Ramos (cell line): ENCODE measurements around the gene SLC38A10.

Experiments used
- in situ Hi-C: fragments of 300-500 bp; cut with MboI; formaldehyde crosslinking; loops from one replicate; pipeline ENCODE4 v1.14.3; 2022; ENCODE audit warnings: low sequenced_read_pairs; ENCODE audit not compliant: unreplicated experiment

The SLC38A10 gene

DNA sequence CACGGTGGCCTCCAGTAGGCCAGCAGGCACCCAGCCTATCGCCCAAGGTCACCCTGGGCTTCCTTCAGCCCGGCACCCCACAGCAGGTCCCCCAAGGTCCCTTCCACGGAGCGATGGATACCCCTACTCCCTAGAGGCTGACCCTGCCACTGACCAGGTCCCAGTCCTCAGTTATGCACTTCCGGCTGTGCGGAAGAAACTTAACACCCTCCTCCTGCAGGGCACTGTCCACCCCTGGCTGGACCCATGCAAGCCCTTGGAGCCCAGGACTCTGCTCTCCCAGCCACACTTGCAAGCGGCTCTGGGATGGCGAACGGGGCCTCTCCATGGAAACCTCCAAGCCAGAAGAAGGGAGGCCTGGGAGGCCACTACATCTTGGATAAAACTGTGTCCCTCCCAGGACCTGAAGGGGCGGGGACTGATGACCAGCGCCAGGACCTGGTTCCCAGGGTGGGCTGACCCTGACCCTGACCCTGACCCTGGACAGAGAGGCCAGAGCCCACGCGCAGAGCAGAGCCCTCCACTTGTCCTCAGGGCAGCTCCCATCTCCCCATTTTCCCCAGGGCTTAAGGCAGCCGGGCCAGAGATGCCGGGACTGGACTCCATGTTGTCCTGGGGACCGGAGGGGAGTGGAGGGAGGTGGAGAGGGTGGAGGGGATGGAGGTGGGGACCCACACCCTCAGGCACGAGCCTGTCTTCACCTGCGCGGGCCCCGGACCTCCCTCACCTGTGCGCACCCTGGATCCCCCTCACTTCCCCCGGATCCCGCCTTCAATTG, 73.1 kb downstream of the SLC38A10 start:
- in situ Hi-C loops, result no loop called here

DNA sequence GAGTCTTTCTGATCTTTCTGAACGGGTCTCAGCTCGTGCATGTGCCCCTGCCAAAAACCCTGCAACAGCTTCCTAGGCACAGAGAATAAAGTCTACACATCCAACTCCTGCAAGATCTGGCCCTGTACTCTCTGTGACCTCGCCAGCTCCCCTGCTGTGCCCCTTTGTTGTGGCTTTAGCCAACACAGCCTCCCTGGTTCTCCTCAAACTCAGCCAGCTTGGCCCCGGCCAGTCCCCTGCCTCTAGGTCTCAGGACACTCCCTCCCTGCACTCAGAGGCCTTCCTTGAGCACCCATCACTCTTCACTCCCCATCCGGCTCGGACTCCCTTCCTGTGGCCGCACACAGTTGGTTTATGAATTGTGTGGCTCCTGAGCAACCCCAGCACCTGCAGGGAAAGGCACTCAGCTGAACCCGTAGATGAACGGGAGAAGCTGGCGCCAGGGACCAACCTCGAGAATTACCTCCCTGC, 73.7 kb downstream of the SLC38A10 start:
- in situ Hi-C loops, result no loop called here

DNA sequence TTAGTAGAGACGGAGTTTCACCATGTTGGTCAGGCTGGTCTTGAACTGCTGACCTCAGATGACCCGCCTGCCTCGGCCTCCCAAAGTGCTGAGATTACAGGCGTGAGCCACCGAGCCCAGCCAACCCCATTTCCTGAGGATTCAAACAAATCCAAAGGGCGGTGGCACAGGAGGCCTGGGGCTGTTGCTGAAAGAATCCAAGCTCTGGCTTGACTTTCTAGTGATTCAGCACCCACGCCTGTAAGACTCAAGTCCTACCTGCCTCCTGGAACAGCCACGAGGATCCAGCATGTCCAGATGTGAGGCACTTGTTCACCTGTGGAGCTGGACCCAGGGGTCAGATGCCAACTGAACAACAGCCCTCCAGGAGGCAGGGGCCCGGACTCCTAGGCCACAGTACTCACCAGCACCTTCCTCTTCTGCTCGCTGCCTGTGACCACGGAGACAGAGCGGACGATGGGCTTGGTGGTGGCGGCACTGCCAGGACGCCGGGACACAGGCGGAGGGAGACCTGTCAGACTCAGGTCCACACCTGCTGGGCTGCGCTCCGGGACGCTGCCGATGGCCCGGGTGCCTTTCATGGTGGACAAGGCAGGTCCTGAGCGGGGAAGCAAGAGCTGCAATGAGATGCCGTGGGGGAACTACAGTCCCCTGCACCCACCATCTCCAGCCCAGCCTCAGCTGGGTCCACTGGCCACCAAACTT, 75.5 kb downstream of the SLC38A10 start:
- in situ Hi-C loops, result no loop called here

DNA sequence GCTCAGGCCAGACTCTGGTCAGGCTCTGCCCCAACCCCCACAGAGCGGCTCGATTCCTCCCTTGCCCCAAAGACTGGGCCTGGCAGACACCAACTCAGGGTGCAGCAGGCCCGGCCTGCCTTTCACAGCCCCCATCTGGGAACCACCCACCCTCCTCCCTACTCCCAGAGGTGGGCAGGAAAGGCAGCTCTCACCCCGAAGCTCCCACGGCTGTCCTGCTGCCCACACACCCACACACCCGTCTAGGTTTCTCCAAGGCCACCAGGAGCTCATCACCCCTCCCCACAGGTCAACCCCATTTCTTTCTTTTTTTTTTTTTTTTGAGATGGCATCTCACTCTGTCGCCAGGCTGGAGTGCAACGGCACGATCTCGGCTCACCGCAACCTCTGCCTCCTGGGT, 76.1 kb downstream of the SLC38A10 start:
- in situ Hi-C loops, result no loop called here

DNA sequence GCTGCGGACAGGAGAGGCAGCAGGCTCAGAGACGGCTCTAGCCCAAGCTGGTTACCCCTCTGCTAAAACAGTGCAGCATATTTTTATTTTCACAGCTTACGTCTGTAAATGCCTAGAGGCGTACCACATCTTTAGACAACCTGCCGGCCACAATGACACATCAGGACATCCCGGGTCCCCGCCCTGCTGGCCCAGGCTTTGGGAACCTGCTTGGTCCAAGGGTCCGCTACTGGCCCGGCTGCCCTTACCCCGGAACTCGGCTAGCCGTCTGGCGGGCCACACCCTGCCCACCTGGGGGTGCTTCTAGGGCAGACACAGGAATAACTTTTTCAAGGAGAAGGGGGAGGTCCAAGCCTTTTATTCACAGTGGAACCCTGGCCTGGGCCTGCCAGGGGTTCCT, 76.6 kb downstream of the SLC38A10 start:
- in situ Hi-C loops, result no loop called here

DNA sequence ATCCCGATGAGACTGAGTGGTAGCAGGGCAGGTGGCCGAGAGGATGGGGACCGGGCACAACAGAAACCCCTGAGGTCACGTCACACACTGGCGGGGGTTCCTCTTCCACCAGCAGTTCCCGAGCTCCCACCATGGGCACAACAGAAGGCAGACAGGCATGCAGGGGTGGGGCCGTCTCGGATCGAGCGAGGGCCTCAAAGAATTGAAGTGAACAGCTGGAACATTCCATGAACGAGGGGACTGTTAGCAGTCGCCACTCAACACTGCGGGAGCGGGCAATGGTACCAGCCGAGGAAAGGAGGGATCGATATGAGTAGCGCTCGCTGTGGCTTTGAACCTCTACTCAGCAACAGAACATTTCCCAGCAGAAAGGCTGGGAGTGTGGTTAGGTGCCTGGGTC, 77.6 kb downstream of the SLC38A10 start:
- in situ Hi-C loops, result no loop called here

DNA sequence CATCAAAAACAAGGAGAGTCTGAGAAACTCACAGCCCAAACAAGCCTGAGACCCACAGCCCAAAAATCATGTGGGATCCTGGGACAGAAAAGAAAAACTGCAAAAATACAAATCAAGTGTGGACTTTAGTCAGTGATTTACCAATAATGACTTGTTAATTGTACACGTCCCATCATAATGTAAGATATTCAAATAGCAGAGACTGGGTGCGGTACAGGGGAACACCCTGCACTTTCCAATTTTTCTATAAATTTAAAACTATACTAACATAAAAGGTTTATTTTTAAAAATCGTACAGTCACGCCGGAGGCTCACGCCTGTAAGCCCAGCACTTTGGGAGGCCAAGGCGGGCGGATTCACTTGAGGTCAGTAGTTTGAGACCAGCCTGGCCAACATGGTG, 81.1 kb downstream of the SLC38A10 start:
- in situ Hi-C loops, result no loop called here

DNA sequence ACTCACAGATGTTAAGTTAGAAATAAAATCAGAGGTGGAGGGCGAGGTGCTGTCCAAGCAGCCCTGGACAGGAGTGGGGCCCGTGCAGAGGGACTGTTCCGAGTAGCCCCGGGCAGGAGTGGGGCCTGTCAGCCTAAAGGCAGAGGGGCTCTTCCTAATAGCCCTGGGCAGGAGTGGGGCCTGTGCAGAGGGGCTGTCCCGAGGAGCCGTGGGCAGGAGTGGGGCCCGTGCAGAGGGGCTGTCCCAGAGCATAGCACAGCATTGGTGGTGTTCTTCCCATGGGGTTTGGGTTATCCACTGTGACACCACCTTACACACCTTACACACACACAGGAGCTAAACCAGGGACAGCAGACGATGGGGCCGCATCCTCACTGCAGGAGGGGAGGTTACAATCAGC, 82.7 kb downstream of the SLC38A10 start:
- in situ Hi-C loops, result no loop called here

DNA sequence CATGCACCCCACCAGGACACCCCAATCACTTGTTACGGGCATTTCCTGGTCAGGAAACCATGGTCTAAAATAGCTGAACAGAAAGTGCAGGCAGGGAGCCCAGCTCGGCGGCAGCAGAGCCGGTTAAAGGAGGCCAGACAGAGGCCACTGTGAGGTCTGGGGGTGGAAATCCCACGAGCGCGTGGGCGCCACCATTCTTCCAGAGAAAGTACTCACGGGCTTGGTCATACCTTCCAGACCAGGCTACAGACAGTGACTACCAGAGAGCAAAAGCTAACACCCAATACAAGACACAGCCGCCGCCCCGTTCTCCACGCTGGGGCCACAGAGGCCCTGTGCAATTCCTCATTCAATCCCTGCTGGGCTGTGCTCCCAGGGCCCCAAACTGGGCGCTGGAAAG, 84.2 kb downstream of the SLC38A10 start:
- in situ Hi-C loops, result no loop called here

DNA sequence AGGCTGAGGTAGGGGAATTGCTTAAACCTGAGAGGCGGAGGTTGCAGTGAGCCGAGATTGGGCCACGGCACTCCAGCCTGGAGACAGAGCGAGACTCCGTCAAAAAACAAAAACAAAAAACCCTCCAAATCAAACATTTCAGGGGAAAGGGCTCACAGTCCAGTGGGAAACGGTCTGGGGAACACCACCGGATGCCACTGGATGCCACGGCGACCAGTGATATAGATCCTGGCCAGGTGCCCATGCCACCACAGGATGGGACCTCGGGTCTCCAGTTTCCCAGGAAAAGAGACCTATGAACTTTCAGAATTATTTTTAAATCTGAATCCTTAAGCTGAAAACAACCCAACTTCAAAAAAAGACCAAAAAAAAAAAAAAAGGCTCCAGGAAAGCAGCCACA, 84.6 kb downstream of the SLC38A10 start:
- in situ Hi-C loops, result no loop called here

DNA sequence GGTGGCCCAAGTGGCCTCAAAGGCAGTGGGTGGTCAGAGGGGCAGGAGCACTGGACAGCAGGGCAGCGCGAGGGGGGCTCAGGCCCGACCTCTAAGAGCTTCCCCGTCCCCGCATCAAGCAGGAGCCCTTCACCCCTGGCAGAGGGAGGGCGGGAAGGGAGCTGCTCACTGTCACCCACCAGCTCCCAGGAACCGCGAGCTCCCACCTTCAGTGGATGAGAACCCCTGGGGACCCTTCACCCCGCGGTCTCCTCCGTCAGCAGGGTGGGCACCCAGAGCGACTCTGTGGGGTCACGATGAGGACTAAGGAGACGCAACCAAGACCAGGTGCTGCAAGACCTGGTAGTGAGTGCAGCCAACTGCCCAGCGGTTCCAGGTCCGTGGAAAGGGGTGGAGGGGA, 86.0 kb downstream of the SLC38A10 start:
- in situ Hi-C loops, result no loop called here

DNA sequence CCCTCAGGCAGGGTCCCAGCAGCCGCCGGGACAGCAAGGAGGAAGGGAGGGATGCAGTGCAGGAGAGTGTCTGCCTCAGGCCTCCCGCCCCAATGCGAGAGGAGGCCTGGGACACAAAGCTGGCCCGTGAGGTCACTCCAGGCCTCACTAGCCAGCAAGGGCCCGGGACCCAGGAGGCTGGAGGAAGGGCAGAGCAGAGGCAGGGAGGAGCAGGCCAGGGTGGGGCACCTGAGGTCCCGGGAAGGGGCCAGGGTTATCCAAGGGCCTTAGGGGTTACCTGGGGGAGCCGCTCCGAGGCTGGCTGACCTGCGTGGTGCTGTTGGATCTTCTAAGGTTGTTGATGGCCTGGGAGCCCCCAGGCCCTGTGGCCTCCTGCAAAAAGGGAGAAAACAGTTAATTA, 86.5 kb downstream of the SLC38A10 start:
- in situ Hi-C loops, result no loop called here

DNA sequence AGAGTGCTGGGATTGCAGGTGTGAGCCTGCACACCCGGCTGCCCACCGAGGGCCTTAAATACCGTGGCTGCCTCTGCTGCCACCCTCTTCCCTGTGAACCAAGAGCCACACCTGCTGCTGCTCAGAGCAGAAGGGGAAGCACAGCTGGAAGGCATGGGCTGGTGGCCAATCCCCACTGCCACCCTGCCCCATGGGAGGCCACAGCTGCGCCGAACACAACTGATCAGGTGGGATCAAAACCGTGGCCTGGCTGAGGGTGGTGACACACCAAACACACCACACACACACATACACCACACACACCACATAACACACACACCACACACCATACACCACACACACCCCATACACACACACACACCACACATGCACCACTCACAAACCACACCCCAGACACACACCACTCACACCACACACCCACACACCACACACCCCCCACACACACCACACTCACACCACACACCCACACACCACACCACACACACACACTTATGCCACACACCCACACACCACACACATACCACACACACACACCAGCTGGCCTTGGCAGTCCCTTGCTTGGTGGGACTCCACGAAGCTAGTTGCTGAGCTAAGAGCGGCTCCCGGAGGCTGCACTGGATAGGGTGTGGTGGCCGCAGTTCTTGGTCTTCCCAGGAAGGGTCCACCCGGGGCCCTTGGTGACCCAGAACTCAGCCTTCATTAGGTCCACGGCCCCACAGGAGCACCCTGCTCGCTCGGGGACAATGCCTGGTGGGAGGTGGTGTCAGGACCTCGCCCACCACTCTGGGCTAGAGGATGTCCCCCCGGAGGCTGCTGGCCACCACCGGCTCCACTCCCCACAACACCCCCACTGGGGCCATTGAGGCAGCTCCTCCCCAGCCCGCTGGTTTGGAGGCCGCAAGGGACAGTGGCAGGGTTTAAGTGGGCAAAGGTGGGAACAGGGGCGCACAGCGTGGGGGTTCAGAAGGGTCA, 87.2 kb downstream of the SLC38A10 start:
- in situ Hi-C loops, result no loop called here

DNA sequence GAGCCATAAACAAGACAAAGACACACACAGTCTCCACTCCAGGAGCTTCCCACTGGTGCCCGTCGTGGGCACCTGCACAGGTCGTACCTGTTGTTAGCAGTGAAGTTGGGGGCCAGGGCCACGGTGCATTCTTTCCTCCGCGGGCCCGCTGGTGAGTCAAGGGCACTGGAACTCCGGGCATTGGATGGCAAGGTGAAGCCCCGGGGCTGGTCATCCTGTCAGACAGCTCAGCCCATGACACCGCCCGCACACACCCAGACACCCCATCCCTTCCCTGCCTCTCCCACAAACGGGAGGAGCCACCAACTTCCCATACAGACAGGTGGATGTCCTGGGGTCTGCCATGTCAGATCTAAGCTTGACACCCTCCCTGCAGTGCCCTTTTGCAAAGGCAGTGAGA, 88.5 kb downstream of the SLC38A10 start:
- in situ Hi-C loops, result no loop called here

DNA sequence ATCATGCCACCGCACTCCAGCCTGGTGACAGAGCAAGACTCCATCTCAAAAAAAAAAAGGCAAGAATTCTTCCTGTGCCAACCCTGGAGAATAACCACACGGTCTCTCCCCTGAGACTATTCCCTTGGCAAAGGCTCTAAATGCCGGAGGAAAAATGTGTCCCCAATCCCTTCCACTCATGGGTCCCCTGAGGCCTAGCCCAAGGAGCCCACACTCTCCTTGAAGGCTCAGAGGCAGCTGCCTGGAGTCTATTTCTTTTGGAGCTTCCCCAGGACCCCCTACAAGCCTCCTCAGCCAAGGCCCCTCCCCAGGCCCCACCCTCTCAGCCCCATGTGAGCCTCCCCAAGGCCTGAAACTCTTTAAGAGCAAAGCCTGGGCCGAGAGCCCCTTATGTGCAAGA, 88.9 kb downstream of the SLC38A10 start:
- in situ Hi-C loops, result no loop called here

DNA sequence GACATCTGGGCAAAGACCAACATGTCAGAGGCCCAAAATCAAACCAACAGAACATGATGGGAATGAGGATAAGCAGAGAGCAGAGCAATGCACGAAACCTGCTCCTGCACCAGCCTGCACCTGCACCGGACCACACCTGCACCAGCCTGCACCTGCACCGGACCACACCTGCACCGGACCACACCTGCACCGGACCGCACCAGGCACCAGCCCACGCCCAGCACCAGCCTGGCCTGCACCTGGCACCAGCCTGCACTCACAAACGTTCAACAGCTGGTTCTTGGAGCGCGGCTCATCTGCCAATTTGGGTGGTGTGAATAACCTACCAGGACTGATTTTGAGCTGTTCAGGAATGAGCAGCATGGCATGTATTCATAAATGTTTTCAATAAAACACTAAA, 90.5 kb downstream of the SLC38A10 start:
- in situ Hi-C loops, result no loop called here

DNA sequence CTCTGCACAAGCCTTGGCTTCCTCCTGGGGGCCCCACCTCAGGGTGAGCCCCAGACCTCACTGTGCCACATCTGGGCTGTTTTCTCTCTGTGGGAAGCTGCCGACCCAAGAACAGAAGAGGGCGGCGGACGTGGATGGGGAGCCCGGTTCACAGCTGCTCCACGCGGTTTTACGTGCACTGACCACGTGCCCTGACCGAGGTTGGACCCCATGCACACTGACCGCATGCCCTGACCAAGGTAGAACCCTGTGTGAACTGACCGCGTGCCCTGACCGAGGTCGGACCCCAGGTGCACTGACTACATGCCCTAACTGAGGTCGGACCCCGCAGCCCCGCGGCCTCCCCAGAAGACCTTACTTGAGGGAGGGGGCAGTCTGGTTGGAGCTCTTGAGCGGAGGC, 92.0 kb downstream of the SLC38A10 start:
- in situ Hi-C loops, result no loop called here

DNA sequence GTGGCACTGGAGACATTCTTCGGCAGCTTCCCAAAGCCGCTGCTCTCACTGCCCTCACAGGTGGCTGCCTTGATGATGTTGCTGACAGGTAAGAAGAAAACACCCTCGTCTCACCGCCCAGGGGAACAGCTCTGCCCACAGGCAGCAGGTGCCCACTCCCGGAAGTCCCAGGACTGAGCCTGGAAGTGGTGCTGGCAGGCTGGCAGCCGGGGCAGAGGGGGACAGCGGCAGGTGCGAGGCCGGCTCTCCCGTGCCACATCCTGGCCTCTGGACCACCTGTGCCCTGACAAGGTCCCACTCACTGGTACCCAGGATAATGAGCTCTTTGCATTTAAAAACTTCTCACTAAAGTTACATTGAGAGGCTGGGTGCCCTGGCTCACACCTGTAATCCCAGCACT, 92.8 kb downstream of the SLC38A10 start:
- in situ Hi-C loops, result no loop called here

DNA sequence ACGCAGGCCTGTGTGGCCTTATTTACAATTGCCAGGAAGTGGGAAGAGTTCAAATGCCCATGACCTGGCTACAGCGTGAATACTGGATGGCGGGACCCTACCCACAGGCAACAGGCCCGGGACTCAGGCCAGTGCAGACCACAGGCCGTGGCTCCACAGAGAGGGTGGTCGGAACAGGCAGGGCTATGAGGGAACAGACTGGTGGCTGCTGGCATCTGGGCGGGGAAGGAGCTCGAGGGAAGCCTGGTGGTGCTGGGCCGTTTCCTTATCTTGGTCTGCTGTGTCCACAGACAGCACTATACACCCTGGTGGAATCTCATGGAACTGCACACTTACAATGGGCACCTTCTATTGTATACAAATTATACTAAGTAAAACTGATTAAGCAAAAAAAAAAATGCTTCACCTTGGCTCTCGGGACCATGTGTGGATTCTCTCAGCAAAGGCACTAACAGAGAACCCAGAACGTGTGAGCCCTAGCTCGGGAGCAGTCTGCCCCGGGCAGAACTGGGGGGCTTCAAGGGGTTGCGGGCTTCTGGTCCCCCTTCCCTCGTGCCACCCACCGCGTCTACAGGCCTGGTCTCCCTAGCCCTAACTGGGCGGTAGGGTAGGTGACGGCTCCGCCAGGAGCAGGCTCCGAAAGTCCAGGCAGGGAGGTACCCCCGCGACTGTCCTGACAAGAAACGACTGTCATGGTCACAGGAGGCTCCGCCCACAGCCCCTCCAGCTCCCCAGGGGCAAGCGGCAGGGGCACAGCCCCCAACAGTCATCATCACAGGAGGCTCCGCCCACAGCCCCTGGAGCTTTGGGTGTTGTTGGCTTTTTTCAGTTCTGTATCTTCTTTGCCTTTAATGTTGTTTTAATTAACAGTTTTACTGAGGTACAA, 94.2 kb downstream of the SLC38A10 start:
- in situ Hi-C loops, result no loop called here

DNA sequence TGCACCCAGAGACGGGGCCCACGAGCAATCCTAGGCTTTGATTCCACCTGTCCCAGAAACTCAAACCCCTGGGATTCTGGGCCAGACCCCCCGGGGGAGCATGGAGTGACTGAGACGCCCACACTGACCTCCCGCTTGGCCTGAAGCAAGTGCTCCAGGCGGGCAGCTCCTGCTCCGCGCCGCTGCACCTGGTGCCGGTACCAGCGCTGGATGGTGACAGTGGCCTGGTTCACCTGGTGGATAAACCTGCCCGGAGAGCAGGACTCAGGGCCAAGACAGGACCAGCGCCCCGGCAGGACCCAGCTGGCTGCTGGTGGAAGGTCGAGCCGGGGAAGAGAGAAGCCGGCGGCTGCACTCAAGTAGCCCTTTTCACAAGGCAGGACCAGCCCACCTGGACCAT, 94.9 kb downstream of the SLC38A10 start:
- in situ Hi-C loops, result no loop called here
